HCT116 (cell line): Measurements from ENCODE around the gene CREG2.

Experiments
- REST ChIP-seq: IDR thresholded peaks from 2 replicates; pipeline ENCODE4 v1.6.1; 2012; ENCODE audit warnings: low read depth
- YY1 ChIP-seq: IDR thresholded peaks from 2 replicates; pipeline ENCODE4 v1.6.1; 2011; ENCODE audit warnings: low read length, low read depth, moderate library complexity, mild to moderate bottlenecking; ENCODE audit not compliant: insufficient replicate concordance; ENCODE audit errors: extremely low read depth
- TF ChIP-seq, protein P1 (sequence below): IDR thresholded peaks from 2 replicates; pipeline ENCODE4 v1.6.1; 2012

DNA sequence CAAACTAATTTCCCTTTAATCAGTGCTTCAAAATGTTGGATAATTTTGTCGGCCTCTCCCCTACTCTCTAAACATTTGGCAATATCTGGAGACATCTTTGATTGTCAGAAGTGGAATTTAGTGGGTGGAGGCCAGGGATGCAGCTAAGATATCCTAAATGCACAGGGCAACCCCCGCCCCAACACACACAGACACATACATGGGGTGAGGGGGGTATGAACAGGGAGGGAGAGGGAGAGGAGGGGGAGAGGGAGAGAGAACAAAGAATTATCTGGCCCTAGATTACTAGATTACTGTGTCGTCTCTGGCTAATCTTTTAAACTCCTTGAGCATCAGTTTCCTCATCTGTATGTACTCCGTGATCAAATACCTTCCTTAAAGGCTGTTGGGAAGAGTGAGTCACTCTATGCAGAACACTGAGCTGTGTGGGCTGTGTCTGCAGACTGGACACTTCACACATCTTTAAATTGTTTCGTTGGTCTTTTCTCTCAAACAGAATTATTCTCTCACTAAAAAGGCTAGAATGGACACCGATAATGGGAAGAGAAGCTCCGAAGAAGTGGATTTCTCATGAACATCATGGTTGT lies 81.7 kb downstream of the CREG2 start:
- TF ChIP-seq, protein P1, sequence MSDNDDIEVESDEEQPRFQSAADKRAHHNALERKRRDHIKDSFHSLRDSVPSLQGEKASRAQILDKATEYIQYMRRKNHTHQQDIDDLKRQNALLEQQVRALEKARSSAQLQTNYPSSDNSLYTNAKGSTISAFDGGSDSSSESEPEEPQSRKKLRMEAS, result no peak
- TF ChIP-seq YY1 (no peak), REST (no peak)
